HepG2 (cell line): ENCODE results near the gene ARAP1. TPM values are rescaled to one million over a fixed set of nuclear protein-coding genes. Genes with fewer than 3 reads are reported as not detected.
A peak's percentile ranks its signal among the peaks of the same experiment; 100 is the strongest.

Experiments
- ARID5B ChIP-seq: IDR thresholded peaks from 2 replicates; pipeline ENCODE4 v1.4.0; 2020; ENCODE audit warnings: mild to moderate bottlenecking, missing genetic modification reagents
- DPF2 ChIP-seq: sonication (generic); formaldehyde crosslinking; IDR thresholded peaks from 2 replicates; pipeline ENCODE4 v1.4.0; 2020; ENCODE audit warnings: mild to moderate bottlenecking, low read depth, missing genetic modification reagents, borderline replicate concordance
- EP300 ChIP-seq, 3 experiments: sonication (generic) in 1 of 3; formaldehyde crosslinking in 1 of 3; IDR thresholded peaks; 2 replicates each; pipeline versions ENCODE4 v1.5.1 to v1.6.1; 2011 to 2020; ENCODE audit warnings: low read depth in 2 of 3, low read length in 2 of 3, borderline replicate concordance in 1 of 3, improper control_type of control experiment in 1 of 3, mild to moderate bottlenecking in 1 of 3, missing genetic modification reagents in 1 of 3, moderate library complexity in 1 of 3
- NAIF1 ChIP-seq: sonication (generic); formaldehyde crosslinking; IDR thresholded peaks from 2 replicates; pipeline ENCODE4 v1.5.0; 2020; ENCODE audit warnings: mild to moderate bottlenecking, missing genetic modification reagents, borderline replicate concordance
- ONECUT2 ChIP-seq: sonication (generic); formaldehyde crosslinking; IDR thresholded peaks from 2 replicates; pipeline ENCODE4 v1.4.0; 2020; ENCODE audit warnings: missing genetic modification reagents
- PAXIP1 ChIP-seq: sonication (generic); formaldehyde crosslinking; conservative IDR thresholded peaks from 2 replicates; pipeline ENCODE4 v1.4.0; 2020; ENCODE audit warnings: mild to moderate bottlenecking, missing genetic modification reagents, moderate library complexity
- PHF8 ChIP-seq: sonication (generic); formaldehyde crosslinking; IDR thresholded peaks from 2 replicates; pipeline ENCODE4 v1.5.0; 2020; ENCODE audit warnings: missing genetic modification reagents
- POLR2AphosphoS2 ChIP-seq: IDR thresholded peaks from 2 replicates; pipeline ENCODE4 v1.6.1; 2011; ENCODE audit warnings: low read depth, low read length, improper control_type of control experiment
- SETDB1 ChIP-seq: sonication (generic); formaldehyde crosslinking; IDR thresholded peaks from 2 replicates; pipeline ENCODE4 v1.5.1; 2020; ENCODE audit warnings: missing genetic modification reagents, mild to moderate bottlenecking, borderline replicate concordance
- SMAD1 ChIP-seq: sonication (generic); formaldehyde crosslinking; IDR thresholded peaks from 2 replicates; pipeline ENCODE4 v1.4.0; 2020; ENCODE audit warnings: missing genetic modification reagents, low read depth, mild to moderate bottlenecking, borderline replicate concordance
- SMC3 ChIP-seq: IDR thresholded peaks from 2 replicates; pipeline ENCODE4 v1.6.1; 2011; ENCODE audit warnings: low read length, improper control_type of control experiment
- SSRP1 ChIP-seq: IDR thresholded peaks from 2 replicates; pipeline ENCODE4 v1.6.1; 2016; ENCODE audit warnings: control low read depth
- ZFP91 ChIP-seq: sonication (generic); formaldehyde crosslinking; IDR thresholded peaks from 2 replicates; pipeline ENCODE4 v1.9.0; 2022; ENCODE audit warnings: missing genetic modification reagents, mild to moderate bottlenecking, borderline replicate concordance
- ZFX ChIP-seq: sonication (generic); formaldehyde crosslinking; IDR thresholded peaks from 2 replicates; pipeline ENCODE4 v1.4.0; 2020; ENCODE audit warnings: mild to moderate bottlenecking, low read depth, missing genetic modification reagents, moderate library complexity
- ZNF281 ChIP-seq: sonication (generic); formaldehyde crosslinking; IDR thresholded peaks from 2 replicates; pipeline ENCODE4 v1.4.0; 2020; ENCODE audit warnings: missing genetic modification reagents, borderline replicate concordance
- ZNF772 ChIP-seq: sonication (generic); formaldehyde crosslinking; IDR thresholded peaks from 2 replicates; pipeline ENCODE4 v1.5.0; 2020; ENCODE audit warnings: mild to moderate bottlenecking, missing genetic modification reagents
- polyA plus RNA-seq, 8 experiments: library from polyadenylated mRNA; depleted of rRNA in 3 of 8; stranded (reverse) in 7 of 8; unstranded in 1 of 8; fragments of >200 nt; fragmentation: Illumina TruSeq in 4 of 8; extraction: Trizol in 4 of 8; gene quantifications; 2 replicates each; pipeline versions ENCODE4 v1.2.1 to v1.2.3, GENCODE V29; 2011 to 2016; ENCODE audit warnings: low read depth in 4 of 8, missing spikeins in 1 of 8, mixed read lengths in 1 of 8; ENCODE audit not compliant: insufficient read depth in 1 of 8
- total RNA-seq, 5 experiments: library from RNA; depleted of rRNA; stranded (reverse); fragments of >200 nt; fragmentation: Illumina TruSeq; extraction: Trizol; gene quantifications; 2 replicates each; pipeline ENCODE4 v1.2.3, GENCODE V29; 2016; ENCODE audit warnings: low read depth in 1 of 5

ARAP1 gene
- total and polyA plus RNA-seq, 2 of the 13 experiments (the other 11 are each of a cell fraction or from before 2014, with no cell fraction given): 43.2 to 55.5 TPM

GRCh38 chr11:72789493-72790131 lies 37.4 kb upstream of the ARAP1 start (continued):
- peak; percentile 53 for TF ChIP-seq PAXIP1 (CRISPR knock-in tag)
- TF ChIP-seq ZFX (CRISPR knock-in tag): peak; percentile 65
- no peak for TF ChIP-seq ZNF281
- TF ChIP-seq SETDB1: no peak
- no peak for TF ChIP-seq NAIF1 (CRISPR knock-in tag)
- no peak for TF ChIP-seq SSRP1
- no peak for TF ChIP-seq SMC3
- TF ChIP-seq POLR2AphosphoS2: no peak
- TF ChIP-seq ZNF772: 0 out of 2 replicates have a peak, but pooled peaks have one; percentile 25
- TF ChIP-seq ZFP91: peak; percentile 35; the same call in 1 of the 2 replicates
- TF ChIP-seq DPF2: no peak
- no peak for TF ChIP-seq PHF8
- peak in 1 of 2 experiments; percentile 21; a peak in 1 of 4 replicates for TF ChIP-seq EP300 (IDR thresholded peaks at IDR 0.05; ENCODE audit: low read depth in 2 of 2, low read length in 2 of 2)
- TF ChIP-seq EP300 (CRISPR knock-in tag; IDR thresholded peaks at IDR 0.05; ENCODE audit: borderline replicate concordance): no peak
- TF ChIP-seq SMAD1 (CRISPR knock-in tag): no peak; the same call in 1 of the 2 replicates
- no peak for TF ChIP-seq ARID5B (CRISPR knock-in tag)
- no peak for TF ChIP-seq ONECUT2 (CRISPR knock-in tag)
